ENCODE measurements around the gene WNT3A.
A peak's percentile ranks its signal among the peaks of the same experiment; 100 is the strongest.

WNT3A gene

DNA sequence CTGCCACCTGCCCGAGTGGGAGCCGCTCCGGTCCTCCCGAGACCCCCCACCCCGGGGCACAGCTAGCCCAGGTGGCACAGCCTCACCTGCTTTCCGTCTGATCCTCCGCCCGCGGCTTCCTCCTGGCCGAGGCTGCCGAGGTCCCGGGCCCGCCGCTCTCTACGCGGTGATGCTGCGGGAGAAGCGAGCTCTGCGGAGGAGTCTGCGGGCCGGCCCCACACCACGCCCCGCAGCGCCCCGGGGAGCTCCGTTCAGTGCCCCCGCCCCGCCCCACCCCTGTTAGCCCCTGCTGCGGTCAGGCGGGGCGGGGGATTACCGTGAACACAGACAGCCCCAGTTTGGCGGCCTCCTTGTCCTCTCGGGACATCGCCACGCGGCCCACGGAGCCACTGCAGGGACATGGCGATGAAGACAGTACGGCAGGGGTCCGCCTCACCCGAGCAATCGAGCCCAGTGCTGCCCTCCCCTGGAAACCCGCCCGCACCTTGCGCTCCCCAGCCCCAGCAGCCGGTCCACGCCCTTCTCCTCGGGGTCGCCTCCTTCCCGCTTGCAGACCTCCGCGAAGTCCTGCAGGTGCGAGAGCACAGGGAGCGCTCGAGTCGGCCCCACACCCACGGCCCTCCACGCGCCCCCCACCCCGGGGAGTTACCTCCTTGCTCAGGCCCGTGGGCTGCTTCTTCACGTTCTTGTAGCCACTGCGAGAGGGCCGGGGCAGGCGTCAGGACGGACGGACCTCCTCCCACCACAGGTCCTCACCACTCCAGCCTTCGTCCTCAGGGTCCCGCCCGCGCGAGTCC lies 95.4 kb downstream of the WNT3A start (continued):
- TF ChIP-seq, protein P1, sequence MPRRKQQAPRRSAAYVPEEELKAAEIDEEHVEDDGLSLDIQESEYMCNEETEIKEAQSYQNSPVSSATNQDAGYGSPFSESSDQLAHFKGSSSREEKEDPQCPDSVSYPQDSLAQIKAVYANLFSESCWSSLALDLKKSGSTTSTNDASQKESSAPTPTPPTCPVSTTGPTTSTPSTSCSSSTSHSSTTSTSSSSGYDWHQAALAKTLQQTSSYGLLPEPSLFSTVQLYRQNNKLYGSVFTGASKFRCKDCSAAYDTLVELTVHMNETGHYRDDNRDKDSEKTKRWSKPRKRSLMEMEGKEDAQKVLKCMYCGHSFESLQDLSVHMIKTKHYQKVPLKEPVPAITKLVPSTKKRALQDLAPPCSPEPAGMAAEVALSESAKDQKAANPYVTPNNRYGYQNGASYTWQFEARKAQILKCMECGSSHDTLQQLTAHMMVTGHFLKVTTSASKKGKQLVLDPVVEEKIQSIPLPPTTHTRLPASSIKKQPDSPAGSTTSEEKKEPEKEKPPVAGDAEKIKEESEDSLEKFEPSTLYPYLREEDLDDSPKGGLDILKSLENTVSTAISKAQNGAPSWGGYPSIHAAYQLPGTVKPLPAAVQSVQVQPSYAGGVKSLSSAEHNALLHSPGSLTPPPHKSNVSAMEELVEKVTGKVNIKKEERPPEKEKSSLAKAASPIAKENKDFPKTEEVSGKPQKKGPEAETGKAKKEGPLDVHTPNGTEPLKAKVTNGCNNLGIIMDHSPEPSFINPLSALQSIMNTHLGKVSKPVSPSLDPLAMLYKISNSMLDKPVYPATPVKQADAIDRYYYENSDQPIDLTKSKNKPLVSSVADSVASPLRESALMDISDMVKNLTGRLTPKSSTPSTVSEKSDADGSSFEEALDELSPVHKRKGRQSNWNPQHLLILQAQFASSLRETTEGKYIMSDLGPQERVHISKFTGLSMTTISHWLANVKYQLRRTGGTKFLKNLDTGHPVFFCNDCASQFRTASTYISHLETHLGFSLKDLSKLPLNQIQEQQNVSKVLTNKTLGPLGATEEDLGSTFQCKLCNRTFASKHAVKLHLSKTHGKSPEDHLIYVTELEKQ (tag by site-specific recombination; IDR thresholded peaks at IDR 0.05; ENCODE audit: borderline replicate concordance): no peak
- no peak for TF ChIP-seq TCF7L2 (IDR thresholded peaks at IDR 0.05; ENCODE audit: borderline replicate concordance, low read depth, low read length)
- TF ChIP-seq SP2 (tag by site-specific recombination; IDR thresholded peaks at IDR 0.05): peak; percentile 70
- no peak for TF ChIP-seq ZSCAN5A (tag by site-specific recombination; IDR thresholded peaks at IDR 0.05)
- TF ChIP-seq ZNF169 (tag by site-specific recombination; IDR thresholded peaks at IDR 0.05): no peak
- no peak for TF ChIP-seq ZNF362 (tag by site-specific recombination; IDR thresholded peaks at IDR 0.05)
- TF ChIP-seq ZNF426 (tag by site-specific recombination; IDR thresholded peaks at IDR 0.05): no peak
- TF ChIP-seq GLIS2 (tag by site-specific recombination; IDR thresholded peaks at IDR 0.05): peak; percentile 97
- no peak for TF ChIP-seq ZNF221 (tag by site-specific recombination; IDR thresholded peaks at IDR 0.05; ENCODE audit: borderline replicate concordance)
- TF ChIP-seq YY2 (tag by site-specific recombination; IDR thresholded peaks at IDR 0.05): no peak
- peak; percentile 17; the same call in 1 of the 2 replicates for TF ChIP-seq ZFP37 (tag by site-specific recombination; IDR thresholded peaks at IDR 0.05)
- TF ChIP-seq ZBTB11 (tag by site-specific recombination; conservative IDR thresholded peaks at IDR 0.05; ENCODE audit: low read depth): peak; percentile 37; the same call in 1 of the 2 replicates
- TF ChIP-seq EGR2 (tag by site-specific recombination; IDR thresholded peaks at IDR 0.05; ENCODE audit: low read depth): 0 out of 2 replicates have a peak, but pooled peaks have one; percentile 47
- TF ChIP-seq, protein P2, sequence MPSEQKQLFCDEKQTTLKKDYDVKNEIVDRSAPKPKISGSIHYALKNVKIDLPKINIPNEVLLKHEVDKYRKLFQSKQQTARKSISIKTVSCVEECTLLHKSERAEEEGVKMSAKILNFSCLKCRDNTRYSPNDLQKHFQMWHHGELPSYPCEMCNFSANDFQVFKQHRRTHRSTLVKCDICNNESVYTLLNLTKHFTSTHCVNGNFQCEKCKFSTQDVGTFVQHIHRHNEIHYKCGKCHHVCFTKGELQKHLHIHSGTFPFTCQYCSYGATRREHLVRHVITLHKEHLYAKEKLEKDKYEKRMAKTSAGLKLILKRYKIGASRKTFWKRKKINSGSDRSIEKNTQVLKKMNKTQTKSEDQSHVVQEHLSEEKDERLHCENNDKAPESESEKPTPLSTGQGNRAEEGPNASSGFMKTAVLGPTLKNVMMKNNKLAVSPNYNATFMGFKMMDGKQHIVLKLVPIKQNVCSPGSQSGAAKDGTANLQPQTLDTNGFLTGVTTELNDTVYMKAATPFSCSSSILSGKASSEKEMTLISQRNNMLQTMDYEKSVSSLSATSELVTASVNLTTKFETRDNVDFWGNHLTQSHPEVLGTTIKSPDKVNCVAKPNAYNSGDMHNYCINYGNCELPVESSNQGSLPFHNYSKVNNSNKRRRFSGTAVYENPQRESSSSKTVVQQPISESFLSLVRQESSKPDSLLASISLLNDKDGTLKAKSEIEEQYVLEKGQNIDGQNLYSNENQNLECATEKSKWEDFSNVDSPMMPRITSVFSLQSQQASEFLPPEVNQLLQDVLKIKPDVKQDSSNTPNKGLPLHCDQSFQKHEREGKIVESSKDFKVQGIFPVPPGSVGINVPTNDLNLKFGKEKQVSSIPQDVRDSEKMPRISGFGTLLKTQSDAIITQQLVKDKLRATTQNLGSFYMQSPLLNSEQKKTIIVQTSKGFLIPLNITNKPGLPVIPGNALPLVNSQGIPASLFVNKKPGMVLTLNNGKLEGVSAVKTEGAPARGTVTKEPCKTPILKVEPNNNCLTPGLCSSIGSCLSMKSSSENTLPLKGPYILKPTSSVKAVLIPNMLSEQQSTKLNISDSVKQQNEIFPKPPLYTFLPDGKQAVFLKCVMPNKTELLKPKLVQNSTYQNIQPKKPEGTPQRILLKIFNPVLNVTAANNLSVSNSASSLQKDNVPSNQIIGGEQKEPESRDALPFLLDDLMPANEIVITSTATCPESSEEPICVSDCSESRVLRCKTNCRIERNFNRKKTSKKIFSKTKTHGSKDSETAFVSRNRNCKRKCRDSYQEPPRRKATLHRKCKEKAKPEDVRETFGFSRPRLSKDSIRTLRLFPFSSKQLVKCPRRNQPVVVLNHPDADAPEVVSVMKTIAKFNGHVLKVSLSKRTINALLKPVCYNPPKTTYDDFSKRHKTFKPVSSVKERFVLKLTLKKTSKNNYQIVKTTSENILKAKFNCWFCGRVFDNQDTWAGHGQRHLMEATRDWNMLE (tag by site-specific recombination; conservative IDR thresholded peaks at IDR 0.05; ENCODE audit: low read depth): no peak
- TF ChIP-seq ZNF629 (tag by site-specific recombination; IDR thresholded peaks at IDR 0.05): 0 out of 2 replicates have a peak, but pooled peaks have one; percentile 35
- TF ChIP-seq ZNF292 (tag by site-specific recombination; IDR thresholded peaks at IDR 0.05; ENCODE audit: borderline replicate concordance, low read depth): no peak
- no peak for TF ChIP-seq ZNF211 (tag by site-specific recombination; IDR thresholded peaks at IDR 0.05; ENCODE audit: low read depth)
- TF ChIP-seq ZNF266 (tag by site-specific recombination; IDR thresholded peaks at IDR 0.05; ENCODE audit: low read depth): no peak
- TF ChIP-seq ZNF488 (tag by site-specific recombination; IDR thresholded peaks at IDR 0.05): no peak
- 0 out of 2 replicates have a peak, but pooled peaks have one; percentile 34 for TF ChIP-seq ZNF138 (tag by site-specific recombination; IDR thresholded peaks at IDR 0.05; ENCODE audit: borderline replicate concordance)
- no peak for TF ChIP-seq SCRT2 (tag by site-specific recombination; IDR thresholded peaks at IDR 0.05)
